Lower lobe of right lung (tissue), 2 donors: ENCODE measurements around the gene TRIM41. TPM values are rescaled to one million over a fixed set of nuclear protein-coding genes. Genes with fewer than 3 reads are reported as not detected.

Experiments used
- ATAC-seq, 2 donors: fragments of 200-7000 bp; cut with Tn5 transposase; one replicate each; pipeline ENCODE4 v1.9.1; 2020 to 2022; ENCODE audit warnings: mild to moderate bottlenecking in 2 of 2, moderate library complexity in 2 of 2
- DNase-seq: peaks from one replicate; pipeline ENCODE4 v3.0.0-alpha.2; 2020
- H3K27ac ChIP-seq: fragments of 200-600 bp; one replicate; pipeline ENCODE4 v1.8.0; 2022
- H3K27me3 ChIP-seq: fragments of 200-600 bp; one replicate; pipeline ENCODE4 v1.8.0; 2022; ENCODE audit warnings: low read depth
- H3K36me3 ChIP-seq: fragments of 200-600 bp; one replicate; pipeline ENCODE4 v1.8.0; 2022; ENCODE audit warnings: mild to moderate bottlenecking
- H3K4me1 ChIP-seq: fragments of 200-600 bp; one replicate; pipeline ENCODE4 v1.8.0; 2022
- H3K4me3 ChIP-seq: fragments of 200-600 bp; one replicate; pipeline ENCODE4 v1.8.0; 2022; ENCODE audit warnings: mild to moderate bottlenecking
- H3K9me3 ChIP-seq: fragments of 200-600 bp; one replicate; pipeline ENCODE4 v1.8.0; 2022
- intact Hi-C: fragments of 100-400 bp; cut with DNase I; formaldehyde crosslinking; loops from one replicate; pipeline ENCODE4 v1.11.0; 2022
- total RNA-seq: library from RNA; stranded (reverse); fragmentation: NEBNext Ultra II Directional; extraction: Animal tissue kit (Norgen Biotek cat#: 25700); gene quantifications from one replicate; pipeline ENCODE4 v1.2.1, GENCODE V29; 2021
- TF ChIP-seq, protein P1 (sequence below): fragments of 200-600 bp; IDR thresholded peaks from one replicate; pipeline ENCODE4 v1.8.0; 2022; ENCODE audit warnings: antibody characterized with exemption, mild to moderate bottlenecking
- donor health status: DM: no; HTN: yes; CAD: no; lungs with severe emphysema.

The TRIM41 gene
- total RNA-seq, 1 donor from 2014 or later = 29.1 TPM

GRCh38 chr5:181239062-181239663 is 16.1 kb downstream of the TRIM41 start:
- DNase-seq (no peak), ATAC-seq (no peak)
- TF ChIP-seq, protein P1, sequence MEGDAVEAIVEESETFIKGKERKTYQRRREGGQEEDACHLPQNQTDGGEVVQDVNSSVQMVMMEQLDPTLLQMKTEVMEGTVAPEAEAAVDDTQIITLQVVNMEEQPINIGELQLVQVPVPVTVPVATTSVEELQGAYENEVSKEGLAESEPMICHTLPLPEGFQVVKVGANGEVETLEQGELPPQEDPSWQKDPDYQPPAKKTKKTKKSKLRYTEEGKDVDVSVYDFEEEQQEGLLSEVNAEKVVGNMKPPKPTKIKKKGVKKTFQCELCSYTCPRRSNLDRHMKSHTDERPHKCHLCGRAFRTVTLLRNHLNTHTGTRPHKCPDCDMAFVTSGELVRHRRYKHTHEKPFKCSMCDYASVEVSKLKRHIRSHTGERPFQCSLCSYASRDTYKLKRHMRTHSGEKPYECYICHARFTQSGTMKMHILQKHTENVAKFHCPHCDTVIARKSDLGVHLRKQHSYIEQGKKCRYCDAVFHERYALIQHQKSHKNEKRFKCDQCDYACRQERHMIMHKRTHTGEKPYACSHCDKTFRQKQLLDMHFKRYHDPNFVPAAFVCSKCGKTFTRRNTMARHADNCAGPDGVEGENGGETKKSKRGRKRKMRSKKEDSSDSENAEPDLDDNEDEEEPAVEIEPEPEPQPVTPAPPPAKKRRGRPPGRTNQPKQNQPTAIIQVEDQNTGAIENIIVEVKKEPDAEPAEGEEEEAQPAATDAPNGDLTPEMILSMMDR = no peak
- Histone ChIP-seq H3K4me1 (peaks cover 17% of the 10 kb centered on the region), H3K9me3 (no peaks in the 10 kb centered on the region), H3K4me3 (no peak overlapping the region), H3K27ac (no peak overlapping the region), H3K36me3 (peaks cover 82% of the 10 kb centered on the region), H3K27me3 (no peaks in the 10 kb centered on the region)
- intact Hi-C loops = no loop called here

DNA sequence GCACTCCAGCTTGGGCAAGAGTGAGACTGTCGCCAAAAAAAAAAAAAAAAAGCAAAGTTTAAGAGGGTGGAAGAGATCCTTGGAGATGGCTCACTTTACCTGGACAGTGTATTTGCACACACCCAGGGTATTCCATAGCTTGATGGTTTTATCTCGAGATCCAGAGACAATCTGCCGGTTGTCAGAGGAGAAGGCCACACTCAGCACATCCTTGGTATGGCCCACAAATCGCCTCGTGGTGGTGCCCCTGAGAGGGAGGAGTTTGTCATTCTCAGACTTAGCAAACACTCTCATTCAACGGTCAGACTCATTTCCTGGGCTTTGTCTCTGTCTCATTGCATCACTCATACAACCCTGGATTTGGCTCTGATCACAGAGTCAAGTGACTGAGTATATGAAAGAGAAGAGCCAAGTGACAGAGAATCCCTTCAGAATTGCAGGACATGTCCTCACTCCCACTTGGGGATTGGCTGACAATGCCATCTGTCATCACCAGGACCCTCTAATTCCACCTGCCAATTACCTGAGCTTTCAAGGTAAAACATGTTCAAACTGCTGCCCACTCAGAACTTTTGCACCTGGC is 18.4 kb downstream of the TRIM41 start:
- no peak for ATAC-seq
- Histone ChIP-seq H3K4me1 (peaks cover 34% of the 10 kb centered on the region), H3K9me3 (no peaks in the 10 kb centered on the region), H3K36me3 (peaks cover 59% of the 10 kb centered on the region), H3K4me3 (peak overlapping the region; percentile 79), H3K27ac (no peak overlapping the region), H3K27me3 (no peaks in the 10 kb centered on the region)
- intact Hi-C loops = no loop called here
- TF ChIP-seq, protein P1 = no peak
- DNase-seq = no peak

- H3K9me3 ChIP-seq = no peaks in the 10 kb centered on the region
- peaks cover 53% of the 10 kb centered on the region for H3K36me3 ChIP-seq
- intact Hi-C loops = no loop called here
- ATAC-seq = no peak
- H3K4me3 ChIP-seq = peak overlapping the region; percentile 79
- peaks cover 36% of the 10 kb centered on the region for H3K4me1 ChIP-seq
- no peaks in the 10 kb centered on the region for H3K27me3 ChIP-seq
- TF ChIP-seq, protein P1 = no peak
- no peak for DNase-seq
- peak overlapping the region; percentile 98 for H3K27ac ChIP-seq
These were observed 19.0 kb downstream of the TRIM41 start for GRCh38 chr5:181242031-181242451.

GRCh38 chr5:181243018-181243563 is 20.0 kb downstream of the TRIM41 start:
- peak in 1 of 2 donors; percentile 2 for ATAC-seq

GRCh38 chr5:181243564-181244343 is 20.7 kb downstream of the TRIM41 start, which contains the start of gene RACK1:
RACK1 (minus strand) TSS chr5:181243906; CDS start chr5:181243800, 106 bp downstream.
- intact Hi-C loops = no loop called here
- peak; percentile 91 for DNase-seq
- H3K27me3 ChIP-seq = no peaks in the 10 kb centered on the region
- peaks cover 36% of the 10 kb centered on the region for H3K36me3 ChIP-seq
- TF ChIP-seq, protein P1 = no peak
- ATAC-seq = peak; percentile 77 to 80
- H3K27ac ChIP-seq = peak within 1 kb of the TSS; percentile 98
- peaks cover 53% of the 10 kb centered on the region for H3K4me1 ChIP-seq
- H3K9me3 ChIP-seq = no peaks in the 10 kb centered on the region
- H3K4me3 ChIP-seq = peak within 1 kb of the TSS; percentile 79

More at GRCh38 chr5:181243018-181243563, 20.0 kb downstream of the TRIM41 start:
- intact Hi-C loops = no loop called here
- Histone ChIP-seq H3K4me1 (peaks cover 46% of the 10 kb centered on the region), H3K27me3 (no peaks in the 10 kb centered on the region), H3K27ac (peak overlapping the region; percentile 98), H3K4me3 (peak overlapping the region; percentile 79), H3K9me3 (no peaks in the 10 kb centered on the region), H3K36me3 (peaks cover 43% of the 10 kb centered on the region)
- DNase-seq = no peak
- TF ChIP-seq, protein P1 = no peak
